Glutamatergic neuron (in vitro differentiated cells): ENCODE results near the gene TPRN. TPM values are rescaled to one million over a fixed set of nuclear protein-coding genes. Genes with fewer than 3 reads are reported as not detected.

Experiments used
- DNase-seq: peaks from one replicate; pipeline ENCODE4 v3.0.0; 2022
- H3K27ac Mint-ChIP-seq: one replicate; pipeline ENCODE4 v1.8.0; 2020; ENCODE audit warnings: mild to moderate bottlenecking, mixed read lengths, inconsistent platforms; ENCODE audit not compliant: unreplicated experiment
- H3K27me3 Mint-ChIP-seq: one replicate; pipeline ENCODE4 v1.8.0; 2020; ENCODE audit warnings: mild to moderate bottlenecking, moderate library complexity, mixed read lengths, inconsistent platforms; ENCODE audit not compliant: unreplicated experiment
- H3K36me3 Mint-ChIP-seq: one replicate; pipeline ENCODE4 v1.8.0; 2020; ENCODE audit warnings: mild to moderate bottlenecking, mixed read lengths, inconsistent platforms; ENCODE audit not compliant: unreplicated experiment
- H3K4me1 Mint-ChIP-seq: one replicate; pipeline ENCODE4 v1.8.0; 2020; ENCODE audit warnings: mild to moderate bottlenecking, low read depth, mixed read lengths, inconsistent platforms; ENCODE audit not compliant: unreplicated experiment
- H3K4me3 Mint-ChIP-seq: one replicate; pipeline ENCODE4 v1.8.0; 2020; ENCODE audit warnings: mild to moderate bottlenecking, mixed read lengths, inconsistent platforms; ENCODE audit not compliant: unreplicated experiment
- H3K9me3 Mint-ChIP-seq: one replicate; pipeline ENCODE4 v1.8.0; 2020; ENCODE audit warnings: mild to moderate bottlenecking, moderate library complexity, mixed read lengths, inconsistent platforms; ENCODE audit not compliant: unreplicated experiment
- total RNA-seq: library from RNA; stranded (reverse); fragmentation: NEBNext Ultra II Directional; extraction: Animal tissue kit (Norgen Biotek cat#: 25700); gene quantifications from one replicate; pipeline ENCODE4 v1.2.1, GENCODE V29; 2021; ENCODE audit not compliant: unreplicated experiment
- TF ChIP-seq, protein P1 (sequence below): fragments of 200-600 bp; sonication (generic); IDR thresholded peaks from one replicate; pipeline ENCODE4 v1.5.0; 2021; ENCODE audit not compliant: partially characterized antibody, unreplicated experiment

Gene TPRN
- total RNA-seq, 1 donor from 2014 or later = 9.6 TPM

DNA sequence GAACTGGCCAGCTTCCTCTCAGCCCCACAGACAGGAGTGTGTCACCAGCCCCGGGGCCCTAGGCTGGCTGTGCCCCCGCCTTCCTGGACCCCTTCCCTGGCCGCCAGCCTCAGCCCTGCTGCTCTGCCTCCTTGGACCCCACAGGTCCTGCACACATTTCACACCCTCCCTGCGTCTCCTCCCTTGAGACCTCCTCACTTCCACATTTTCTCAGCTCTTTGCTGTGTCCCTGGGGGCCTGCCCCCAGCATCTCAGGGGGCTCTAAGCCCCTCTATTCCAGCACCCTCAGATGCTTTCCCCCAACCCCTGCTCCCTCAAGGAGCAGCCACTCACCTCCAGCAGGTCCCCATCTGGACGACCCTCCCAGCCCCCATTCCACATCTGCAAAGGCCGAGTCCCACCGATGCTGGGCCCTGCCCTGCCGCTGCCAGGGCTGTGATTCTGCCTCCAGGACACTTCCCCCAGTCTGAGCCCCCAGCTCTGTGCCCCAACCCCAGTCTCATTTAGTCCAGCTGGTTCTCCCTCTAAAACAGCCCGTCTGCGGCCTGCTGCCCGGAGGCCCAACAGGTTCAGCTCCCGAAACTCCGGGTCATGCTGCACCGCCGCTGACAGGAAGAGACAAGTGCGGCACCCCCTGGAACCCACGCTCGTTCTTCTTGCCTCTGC is 34.4 kb upstream of the TPRN start:
- H3K4me1 Mint-ChIP-seq = peaks cover 9% of the 10 kb centered on the region
- H3K4me3 Mint-ChIP-seq = no peak overlapping the region
- TF ChIP-seq, protein P1, sequence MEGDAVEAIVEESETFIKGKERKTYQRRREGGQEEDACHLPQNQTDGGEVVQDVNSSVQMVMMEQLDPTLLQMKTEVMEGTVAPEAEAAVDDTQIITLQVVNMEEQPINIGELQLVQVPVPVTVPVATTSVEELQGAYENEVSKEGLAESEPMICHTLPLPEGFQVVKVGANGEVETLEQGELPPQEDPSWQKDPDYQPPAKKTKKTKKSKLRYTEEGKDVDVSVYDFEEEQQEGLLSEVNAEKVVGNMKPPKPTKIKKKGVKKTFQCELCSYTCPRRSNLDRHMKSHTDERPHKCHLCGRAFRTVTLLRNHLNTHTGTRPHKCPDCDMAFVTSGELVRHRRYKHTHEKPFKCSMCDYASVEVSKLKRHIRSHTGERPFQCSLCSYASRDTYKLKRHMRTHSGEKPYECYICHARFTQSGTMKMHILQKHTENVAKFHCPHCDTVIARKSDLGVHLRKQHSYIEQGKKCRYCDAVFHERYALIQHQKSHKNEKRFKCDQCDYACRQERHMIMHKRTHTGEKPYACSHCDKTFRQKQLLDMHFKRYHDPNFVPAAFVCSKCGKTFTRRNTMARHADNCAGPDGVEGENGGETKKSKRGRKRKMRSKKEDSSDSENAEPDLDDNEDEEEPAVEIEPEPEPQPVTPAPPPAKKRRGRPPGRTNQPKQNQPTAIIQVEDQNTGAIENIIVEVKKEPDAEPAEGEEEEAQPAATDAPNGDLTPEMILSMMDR = no peak
- H3K36me3 Mint-ChIP-seq = no peaks in the 10 kb centered on the region
- H3K27ac Mint-ChIP-seq = no peak overlapping the region
- H3K27me3 Mint-ChIP-seq = peaks cover 3% of the 10 kb centered on the region
- DNase-seq = no peak
- peaks cover 5% of the 10 kb centered on the region for H3K9me3 Mint-ChIP-seq

DNA sequence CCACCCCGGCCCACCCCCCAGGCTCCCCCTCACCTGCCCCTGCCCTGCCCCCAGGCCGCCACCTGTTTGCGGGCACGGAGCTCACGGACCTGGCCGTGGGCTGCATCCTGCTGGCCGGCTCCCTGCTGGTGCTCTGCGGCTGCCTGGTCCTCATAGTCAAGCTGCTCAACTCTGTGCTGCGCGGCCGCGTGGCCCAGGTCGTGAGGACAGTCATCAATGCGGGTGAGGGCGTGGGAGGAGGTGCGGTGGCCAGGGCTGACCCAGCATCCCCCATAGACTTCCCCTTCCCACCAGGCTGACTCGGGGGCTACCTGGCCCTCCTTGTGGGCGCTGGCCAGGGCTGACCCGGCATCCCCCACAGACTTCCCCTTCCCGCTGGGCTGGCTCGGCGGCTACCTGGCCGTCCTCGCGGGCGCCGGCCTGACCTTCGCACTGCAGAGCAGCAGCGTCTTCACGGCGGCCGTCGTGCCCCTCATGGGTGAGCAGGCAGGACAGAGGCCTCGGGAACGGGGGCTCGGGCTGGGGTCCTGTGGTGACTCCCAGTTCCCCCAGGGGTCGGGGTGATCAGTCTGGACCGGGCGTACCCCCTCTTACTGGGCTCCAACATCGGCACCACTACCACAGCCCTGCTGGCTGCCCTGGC is 33.6 kb upstream of the TPRN start:
- H3K4me1 Mint-ChIP-seq = peaks cover 8% of the 10 kb centered on the region
- no peak for DNase-seq
- H3K4me3 Mint-ChIP-seq = no peak overlapping the region
- no peaks in the 10 kb centered on the region for H3K27me3 Mint-ChIP-seq
- H3K36me3 Mint-ChIP-seq = no peaks in the 10 kb centered on the region
- H3K9me3 Mint-ChIP-seq = peaks cover 4% of the 10 kb centered on the region
- TF ChIP-seq, protein P1 = no peak
- no peak overlapping the region for H3K27ac Mint-ChIP-seq

DNA sequence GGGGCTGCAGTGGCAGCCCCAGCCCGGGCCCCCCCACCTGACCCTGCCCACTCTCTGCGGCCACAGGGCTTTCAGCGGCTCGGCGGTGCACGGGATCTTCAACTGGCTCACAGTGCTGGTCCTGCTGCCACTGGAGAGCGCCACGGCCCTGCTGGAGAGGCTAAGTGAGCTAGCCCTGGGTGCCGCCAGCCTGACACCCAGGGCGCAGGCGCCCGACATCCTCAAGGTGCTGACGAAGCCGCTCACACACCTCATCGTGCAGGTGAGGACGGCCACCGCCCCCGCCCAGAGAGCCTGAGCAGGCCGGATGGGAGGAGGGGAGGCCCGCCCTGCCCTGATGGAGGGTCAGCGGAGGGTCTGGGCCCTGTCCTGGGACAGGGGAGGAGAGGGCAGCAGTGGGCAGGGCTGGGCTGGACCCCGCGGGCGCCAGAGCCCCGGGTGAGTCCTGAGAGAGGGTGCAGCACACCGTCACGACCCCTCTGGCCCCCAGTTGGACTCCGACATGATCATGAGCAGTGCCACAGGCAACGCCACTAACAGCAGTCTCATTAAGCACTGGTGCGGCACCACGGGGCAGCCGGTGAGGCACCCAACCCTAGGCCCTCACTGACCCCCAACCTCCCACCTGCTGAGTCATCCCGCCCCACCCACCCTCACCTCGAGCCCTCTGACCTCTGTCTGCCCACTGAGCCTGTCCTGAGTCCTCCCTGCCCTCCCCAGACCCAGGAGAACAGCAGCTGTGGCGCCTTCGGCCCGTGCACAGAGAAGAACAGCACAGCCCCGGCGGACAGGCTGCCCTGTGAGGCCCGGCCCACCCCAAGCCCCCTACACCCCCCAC is 32.8 kb upstream of the TPRN start:
- TF ChIP-seq, protein P1 = no peak
- peaks cover 2% of the 10 kb centered on the region for H3K4me1 Mint-ChIP-seq
- H3K9me3 Mint-ChIP-seq = peaks cover 1% of the 10 kb centered on the region
- no peak for DNase-seq
- H3K27ac Mint-ChIP-seq = no peak overlapping the region
- no peak overlapping the region for H3K4me3 Mint-ChIP-seq
- H3K36me3 Mint-ChIP-seq = no peaks in the 10 kb centered on the region
- H3K27me3 Mint-ChIP-seq = no peaks in the 10 kb centered on the region

DNA sequence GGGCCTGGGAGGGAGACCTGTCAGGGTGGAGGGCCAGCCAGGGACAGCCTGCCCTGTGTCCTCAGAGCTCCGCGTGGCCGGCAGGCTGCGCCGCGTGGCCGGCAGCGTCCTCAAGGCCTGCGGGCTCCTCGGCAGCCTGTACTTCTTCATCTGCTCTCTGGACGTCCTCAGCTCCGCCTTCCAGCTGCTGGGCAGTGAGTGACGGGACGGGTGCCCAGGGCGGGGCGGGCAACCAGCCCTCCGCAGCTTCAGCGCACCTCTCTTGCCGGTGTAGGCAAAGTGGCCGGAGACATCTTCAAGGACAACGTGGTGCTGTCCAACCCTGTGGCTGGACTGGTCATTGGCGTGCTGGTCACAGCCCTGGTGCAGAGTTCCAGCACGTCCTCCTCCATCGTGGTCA is 32.0 kb upstream of the TPRN start:
- TF ChIP-seq, protein P1 = no peak
- Mint-ChIP-seq H3K27me3 (no peaks in the 10 kb centered on the region), H3K4me1 (peaks cover 1% of the 10 kb centered on the region), H3K9me3 (no peaks in the 10 kb centered on the region), H3K36me3 (no peaks in the 10 kb centered on the region), H3K4me3 (no peak overlapping the region), H3K27ac (no peak overlapping the region)
- no peak for DNase-seq

DNA sequence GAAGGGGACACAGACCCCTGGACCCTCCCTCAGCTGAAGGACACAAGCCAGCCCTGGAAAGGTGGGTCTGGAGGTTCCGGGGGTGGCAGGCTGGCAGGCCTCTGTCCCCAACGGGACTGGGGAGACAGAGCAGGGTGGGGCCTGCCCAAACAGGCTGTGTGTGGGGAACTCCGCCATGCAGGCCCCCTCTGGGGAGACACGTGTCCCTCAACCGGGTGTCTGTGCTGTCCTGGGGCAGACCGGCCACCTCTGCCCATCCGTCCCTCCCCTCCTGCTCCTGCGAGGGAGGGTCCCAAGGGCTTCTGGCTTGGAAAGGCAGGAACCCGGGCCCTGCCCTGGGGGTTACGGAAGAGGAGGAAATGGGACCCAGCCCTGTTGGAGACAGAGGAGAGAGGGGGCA is 31.6 kb upstream of the TPRN start:
- peaks cover 2% of the 10 kb centered on the region for H3K4me1 Mint-ChIP-seq
- H3K27me3 Mint-ChIP-seq = no peaks in the 10 kb centered on the region
- H3K27ac Mint-ChIP-seq = no peak overlapping the region
- TF ChIP-seq, protein P1 = no peak
- DNase-seq = no peak
- H3K9me3 Mint-ChIP-seq = no peaks in the 10 kb centered on the region
- H3K36me3 Mint-ChIP-seq = no peaks in the 10 kb centered on the region
- no peak overlapping the region for H3K4me3 Mint-ChIP-seq
